IPS DF 6.9 (cell line): Measurements from ENCODE around the gene GDF10.
A peak's percentile ranks its signal among the peaks of the same experiment; 100 is the strongest.

Source experiments
- DNase-seq: peaks from one replicate; pipeline ENCODE4 v3.0.0-alpha.2; 2013; ENCODE audit warnings: low read depth, low spot score
- H3K27ac ChIP-seq: one replicate; pipeline ENCODE4 v1.5.1; 2013; ENCODE audit warnings: low read length, control low read depth
- H3K27me3 ChIP-seq: 2 replicates; pipeline ENCODE4 v1.6.1; 2013; ENCODE audit warnings: mild to moderate bottlenecking, low read length; ENCODE audit not compliant: control insufficient read depth, insufficient read depth
- H3K36me3 ChIP-seq: 2 replicates; pipeline ENCODE4 v1.6.1; 2013; ENCODE audit warnings: low read length; ENCODE audit not compliant: control insufficient read depth, insufficient read depth
- H3K4me1 ChIP-seq: 2 replicates; pipeline ENCODE4 v1.6.1; 2013; ENCODE audit warnings: low read length; ENCODE audit not compliant: control insufficient read depth, insufficient read depth
- H3K4me3 ChIP-seq: 2 replicates; pipeline ENCODE4 v1.5.1; 2013; ENCODE audit warnings: mild to moderate bottlenecking, low read length
- H3K9me3 ChIP-seq: 2 replicates; pipeline ENCODE4 v1.6.1; 2013; ENCODE audit warnings: low read length, inconsistent platforms; ENCODE audit not compliant: control insufficient read depth, insufficient read depth
- WGBS: extraction: QIAGEN DNeasy Blood & Tissue Kit; methylation state at CpG from one replicate; pipeline ENCODE4 v1.1.7; 2013; ENCODE audit warnings: mixed read lengths, missing lambda C conversion rate; ENCODE audit not compliant: insufficient read length, insufficient coverage; 5-methylcytosine and 5-hydroxymethylcytosine counted together

The GDF10 gene

DNA sequence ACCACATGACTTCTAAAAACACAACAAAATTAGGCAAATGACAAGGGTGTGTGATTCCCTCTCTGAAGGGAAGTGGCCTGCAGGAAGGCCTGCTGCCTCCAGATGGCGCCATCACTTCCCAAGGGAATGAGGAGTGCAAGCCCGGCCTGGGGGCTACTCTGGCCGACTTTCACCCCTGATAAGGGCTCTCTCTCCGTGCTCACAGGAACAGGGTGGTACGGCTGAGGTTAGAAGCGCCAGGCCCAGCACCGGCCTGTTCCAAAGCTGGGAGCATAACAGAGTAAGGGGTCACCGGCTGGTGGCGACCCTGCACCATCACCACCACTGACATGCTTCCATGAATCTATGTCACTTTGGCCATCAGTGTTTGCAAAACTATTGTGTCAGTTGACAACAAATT lies 61.3 kb downstream of the GDF10 start:
- Histone ChIP-seq H3K36me3 (no peaks in the 10 kb centered on the region), H3K27me3 (no peaks in the 10 kb centered on the region), H3K4me1 (no peaks in the 10 kb centered on the region), H3K4me3 (no peak overlapping the region), H3K9me3 (no peaks in the 10 kb centered on the region), H3K27ac (no peak overlapping the region)
- WGBS: no CpG with 5 or more reads among the region's 9 CpGs
- DNase-seq: peak; percentile 57

DNA sequence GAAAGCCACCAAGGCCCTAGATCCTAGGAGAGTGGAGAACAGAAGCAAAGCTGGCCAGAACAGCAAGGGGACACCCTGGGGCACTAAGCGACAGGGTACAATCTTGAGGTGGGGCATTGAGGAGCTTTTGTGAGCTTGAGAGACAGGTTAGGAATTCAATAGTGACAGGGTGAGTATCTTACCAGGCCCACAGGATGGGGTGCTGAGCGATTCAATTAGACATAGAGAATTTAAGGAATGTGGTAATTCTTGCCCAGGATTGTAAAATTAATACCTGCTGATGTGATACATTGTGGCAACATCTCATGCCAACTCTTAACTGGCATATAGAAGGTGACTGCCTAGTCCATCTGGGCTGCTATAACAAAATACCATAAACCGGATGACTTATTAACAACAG lies 62.2 kb downstream of the GDF10 start:
- Histone ChIP-seq H3K27ac (no peak overlapping the region), H3K27me3 (no peaks in the 10 kb centered on the region), H3K9me3 (no peaks in the 10 kb centered on the region), H3K36me3 (no peaks in the 10 kb centered on the region), H3K4me3 (no peak overlapping the region), H3K4me1 (no peaks in the 10 kb centered on the region)
- WGBS: no CpG with 5 or more reads among the region's 3 CpGs
- DNase-seq: no peak
